Uterus (tissue), 2 donors: Measurements from ENCODE around the gene PRKCE.

Source experiments
- CTCF ChIP-seq, 4 experiments: fragments of 200-600 bp in 2 of 4; fragments of 450-650 bp in 2 of 4; sonication (generic) in 2 of 4; IDR thresholded peaks; one replicate each; pipeline ENCODE4 v1.5.1; 2016 to 2019; ENCODE audit warnings: antibody characterized with exemption in 4 of 4, mild to moderate bottlenecking in 2 of 4, moderate library complexity in 1 of 4
- POLR2A ChIP-seq, 2 donors: fragments of 450-650 bp; IDR thresholded peaks; one replicate each; pipeline ENCODE4 v1.6.1; 2016; ENCODE audit warnings: antibody characterized with exemption in 2 of 2, mild to moderate bottlenecking in 1 of 2, moderate library complexity in 1 of 2

- TF ChIP-seq CTCF (IDR thresholded peaks at IDR 0.05) (no peak), POLR2A (IDR thresholded peaks at IDR 0.05) (no peak)
Measured at GRCh38 chr2:45826884-45827635, 175.6 kb downstream of the PRKCE start.
